ENCODE results near the gene GPR18. TPM values are rescaled to one million over a fixed set of nuclear protein-coding genes. Genes with fewer than 3 reads are reported as not detected.
"Not testable (repeated sequence)": the region's sequence is repeated elsewhere in the genome, so short reads cannot be mapped to it uniquely, and the experiment has no call there.

Gene GPR18
- polyA plus RNA-seq, 5 donors: 0.30 to 0.46 (median 0.35) TPM

GRCh38 chr13:99267927-99268326 is 9.7 kb upstream of the GPR18 start:
- no peak for DNase-seq

GRCh38 chr13:99266827-99267226 is 8.6 kb upstream of the GPR18 start:
- no peak for DNase-seq

- no peak for DNase-seq
Observed at GRCh38 chr13:99265821-99266426, 7.7 kb upstream of the GPR18 start.

GRCh38 chr13:99265162-99265800 is 7.1 kb upstream of the GPR18 start:
- DNase-seq: no peak

- DNase-seq: no peak
Observed at GRCh38 chr13:99264051-99264450, 5.9 kb upstream of the GPR18 start.

GRCh38 chr13:99263126-99263785 is 5.1 kb upstream of the GPR18 start:
- no peak for DNase-seq

- no peak for DNase-seq
Observed at GRCh38 chr13:99261059-99261458, 2.9 kb upstream of the GPR18 start.

GRCh38 chr13:99260216-99260615 is 2.0 kb upstream of the GPR18 start:
- no peak for DNase-seq

GRCh38 chr13:99258946-99259345 is 767 bp upstream of the GPR18 start:
- no peak for DNase-seq

GRCh38 chr13:99257291-99257690 is 888 bp downstream of the GPR18 start:
- DNase-seq: no peak

- no peak for DNase-seq
Observed at GRCh38 chr13:99256709-99257108, 1.5 kb downstream of the GPR18 start.

- DNase-seq: no peak
Observed at GRCh38 chr13:99256283-99256682, 1.9 kb downstream of the GPR18 start.

- no peak for DNase-seq
Observed at GRCh38 chr13:99255271-99255670, 2.9 kb downstream of the GPR18 start.

GRCh38 chr13:99254830-99255229 is 3.3 kb downstream of the GPR18 start:
- no peak for DNase-seq

- no peak for DNase-seq
Observed at GRCh38 chr13:99251921-99252320, 6.3 kb downstream of the GPR18 start.

GRCh38 chr13:99250982-99251825 is 7.0 kb downstream of the GPR18 start:
- no peak for DNase-seq

- DNase-seq: not testable (repeated sequence)
Observed at GRCh38 chr13:99249606-99250005, 8.6 kb downstream of the GPR18 start.

GRCh38 chr13:99249178-99249577 is 9.0 kb downstream of the GPR18 start:
- not testable (repeated sequence) for DNase-seq

GRCh38 chr13:99246100-99246499 is 12.1 kb downstream of the GPR18 start:
- DNase-seq: no peak

- no peak for DNase-seq
Observed at GRCh38 chr13:99237981-99238662, 20.1 kb downstream of the GPR18 start.

GRCh38 chr13:99231721-99232120 is 26.5 kb downstream of the GPR18 start:
- DNase-seq: no peak

GRCh38 chr13:99230991-99231390 is 27.2 kb downstream of the GPR18 start:
- DNase-seq: no peak

Measured in right lung (tissue), 5 donors.